ENCODE measurements around the gene PNPLA5. TPM values are rescaled to one million over a fixed set of nuclear protein-coding genes. Genes with fewer than 3 reads are reported as not detected.
A peak's percentile ranks its signal among the peaks of the same experiment; 100 is the strongest.

The PNPLA5 gene
- total RNA-seq, 4 donors from 2014 or later = not detected

GRCh38 chr22:43854121-43854785 is 37.6 kb downstream of the PNPLA5 start:
- Histone ChIP-seq H3K36me3 (no peaks in the 10 kb centered on the region), H3K9me3 (no peaks in the 10 kb centered on the region), H3K27me3 (no peaks in the 10 kb centered on the region), H3K27ac (no peak overlapping the region), H3K4me1 (no peaks in the 10 kb centered on the region), H3K4me3 (no peak overlapping the region)
- intact Hi-C loops (cut with DNase I; ENCODE audit: low total_unique reads) = no loop called here
- no peak for DNase-seq
- TF ChIP-seq POLR2A (IDR thresholded peaks at IDR 0.05) (no peak), CTCF (IDR thresholded peaks at IDR 0.05) (no peak)

GRCh38 chr22:43853328-43853931 is 38.4 kb downstream of the PNPLA5 start:
- no peaks in the 10 kb centered on the region for H3K27me3 ChIP-seq
- no peak overlapping the region for H3K27ac ChIP-seq
- H3K36me3 ChIP-seq = no peaks in the 10 kb centered on the region
- DNase-seq = no peak
- intact Hi-C loops (cut with DNase I; ENCODE audit: low total_unique reads) = no loop called here
- no peak for TF ChIP-seq CTCF (IDR thresholded peaks at IDR 0.05)
- no peaks in the 10 kb centered on the region for H3K9me3 ChIP-seq
- H3K4me3 ChIP-seq = no peak overlapping the region
- H3K4me1 ChIP-seq = no peaks in the 10 kb centered on the region

DNA sequence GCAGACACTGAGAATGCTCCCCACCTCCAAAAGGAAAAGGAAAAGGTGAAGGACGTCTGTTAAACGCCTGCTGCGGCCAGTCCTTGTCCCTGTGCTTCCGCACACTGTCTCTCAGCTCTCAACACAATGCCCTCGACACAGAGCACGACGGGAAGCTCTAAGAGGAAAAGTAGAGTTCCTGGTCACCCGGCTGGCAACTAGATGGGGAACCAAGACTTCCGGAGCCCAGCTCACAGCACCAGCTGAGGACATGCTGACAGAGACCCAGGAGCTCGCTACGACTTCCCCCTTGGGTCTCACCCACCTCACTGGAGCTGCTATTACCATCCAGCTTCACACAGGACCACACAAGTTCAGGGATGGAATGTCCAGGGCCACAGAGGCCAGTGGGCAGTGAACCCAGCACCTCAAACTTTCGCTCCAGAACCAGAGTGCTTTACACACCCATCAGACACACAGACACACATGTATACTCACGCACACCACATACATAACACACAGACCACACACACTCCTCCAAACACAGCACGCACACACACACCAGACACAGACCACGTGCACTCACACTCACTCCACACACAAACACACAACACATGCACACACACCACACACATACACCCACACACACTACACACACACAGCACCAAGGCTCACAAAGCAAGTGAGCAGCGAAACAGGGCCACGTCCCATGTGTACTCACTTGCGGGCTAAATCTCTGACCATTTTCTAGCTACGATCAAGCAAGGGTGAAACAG is 39.1 kb downstream of the PNPLA5 start:
- Histone ChIP-seq H3K27ac (no peak overlapping the region), H3K4me3 (no peak overlapping the region), H3K9me3 (no peaks in the 10 kb centered on the region), H3K36me3 (no peaks in the 10 kb centered on the region), H3K4me1 (no peaks in the 10 kb centered on the region), H3K27me3 (no peaks in the 10 kb centered on the region)
- peak in 1 of 2 donors; percentile 7 for DNase-seq
- TF ChIP-seq POLR2A (IDR thresholded peaks at IDR 0.05) (no peak), CTCF (IDR thresholded peaks at IDR 0.05) (no peak)
- intact Hi-C loops (cut with DNase I; ENCODE audit: low total_unique reads) = no loop called here

- Histone ChIP-seq H3K4me1 (no peaks in the 10 kb centered on the region), H3K27me3 (no peaks in the 10 kb centered on the region), H3K27ac (no peak overlapping the region), H3K36me3 (no peaks in the 10 kb centered on the region), H3K9me3 (no peaks in the 10 kb centered on the region), H3K4me3 (no peak overlapping the region)
- intact Hi-C loops (cut with DNase I; ENCODE audit: low total_unique reads) = no loop called here
- TF ChIP-seq CTCF (IDR thresholded peaks at IDR 0.05) (no peak), POLR2A (IDR thresholded peaks at IDR 0.05) (no peak)
- DNase-seq = no peak
These were observed 39.9 kb downstream of the PNPLA5 start for GRCh38 chr22:43851979-43852307.
